ENCODE data around the gene CYB561D1. TPM values are rescaled to one million over a fixed set of nuclear protein-coding genes. Genes with fewer than 3 reads are reported as not detected.
A peak's percentile ranks its signal among the peaks of the same experiment; 100 is the strongest.

Gene CYB561D1
- total RNA-seq, 4 donors from 2014 or later = 10.5 to 37.4 (median 17.3) TPM

DNA sequence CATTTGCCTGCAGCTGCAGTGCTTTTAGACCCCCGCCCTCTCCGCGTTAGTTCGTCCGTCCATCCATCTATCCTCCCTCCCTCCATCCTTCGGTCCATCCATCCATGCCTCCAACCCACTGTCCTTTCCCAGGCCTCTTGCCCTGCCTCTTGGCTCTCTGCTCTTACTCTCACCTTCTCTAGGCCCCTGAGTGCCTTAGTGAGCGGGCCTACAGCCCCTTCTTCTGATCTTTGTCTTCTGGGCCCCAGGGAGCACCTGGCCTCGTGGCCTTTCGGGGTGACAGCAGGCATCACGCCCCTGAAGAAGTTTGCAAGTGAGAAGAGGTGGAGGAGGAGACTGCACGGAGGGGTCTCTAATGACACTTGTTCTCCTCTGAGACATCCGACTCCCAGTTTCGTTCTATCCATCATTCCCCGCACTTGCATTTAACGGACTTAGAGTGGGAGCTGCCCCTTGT is 9.3 kb upstream of the CYB561D1 start:
- in situ Hi-C loops (cut with MboI; ENCODE audit: low pct_ligation_motif_present in 1 of 4, low pct_unique_long_range_greater_than_20kb in 1 of 4, low sequenced_read_pairs in 3 of 4) = no loop called here
- peaks cover 8 to 20% (median 13%) of the 10 kb centered on the region in 4 donors for H3K4me1 ChIP-seq
- H3K27ac ChIP-seq = peak overlapping the region; percentile 88 to 94 (median 92)
- no peaks in the 10 kb centered on the region for H3K27me3 ChIP-seq
- TF ChIP-seq, protein P1, sequence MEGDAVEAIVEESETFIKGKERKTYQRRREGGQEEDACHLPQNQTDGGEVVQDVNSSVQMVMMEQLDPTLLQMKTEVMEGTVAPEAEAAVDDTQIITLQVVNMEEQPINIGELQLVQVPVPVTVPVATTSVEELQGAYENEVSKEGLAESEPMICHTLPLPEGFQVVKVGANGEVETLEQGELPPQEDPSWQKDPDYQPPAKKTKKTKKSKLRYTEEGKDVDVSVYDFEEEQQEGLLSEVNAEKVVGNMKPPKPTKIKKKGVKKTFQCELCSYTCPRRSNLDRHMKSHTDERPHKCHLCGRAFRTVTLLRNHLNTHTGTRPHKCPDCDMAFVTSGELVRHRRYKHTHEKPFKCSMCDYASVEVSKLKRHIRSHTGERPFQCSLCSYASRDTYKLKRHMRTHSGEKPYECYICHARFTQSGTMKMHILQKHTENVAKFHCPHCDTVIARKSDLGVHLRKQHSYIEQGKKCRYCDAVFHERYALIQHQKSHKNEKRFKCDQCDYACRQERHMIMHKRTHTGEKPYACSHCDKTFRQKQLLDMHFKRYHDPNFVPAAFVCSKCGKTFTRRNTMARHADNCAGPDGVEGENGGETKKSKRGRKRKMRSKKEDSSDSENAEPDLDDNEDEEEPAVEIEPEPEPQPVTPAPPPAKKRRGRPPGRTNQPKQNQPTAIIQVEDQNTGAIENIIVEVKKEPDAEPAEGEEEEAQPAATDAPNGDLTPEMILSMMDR (IDR thresholded peaks at IDR 0.05) = no peak
- TF ChIP-seq POLR2AphosphoS5 (IDR thresholded peaks at IDR 0.05) (no peak), POLR2A (IDR thresholded peaks at IDR 0.05) (no peak), EP300 (IDR thresholded peaks at IDR 0.05; ENCODE audit: low read depth) (no peak)
- H3K36me3 ChIP-seq = no peaks in the 10 kb centered on the region
- no peaks in the 10 kb centered on the region for H3K9me3 ChIP-seq
- intact Hi-C loops (cut with DNase I; ENCODE audit: low total_unique reads) = no loop called here
- WGBS, 2 donors (ENCODE audit: low coverage in 1 of 2) = 15 to 28% methylated on average over 4 to 15 of the region's 15 CpGs
- H3K4me3 ChIP-seq = peak overlapping the region; percentile 62 to 80 (median 66)
- DNase-seq = no peak

DNA sequence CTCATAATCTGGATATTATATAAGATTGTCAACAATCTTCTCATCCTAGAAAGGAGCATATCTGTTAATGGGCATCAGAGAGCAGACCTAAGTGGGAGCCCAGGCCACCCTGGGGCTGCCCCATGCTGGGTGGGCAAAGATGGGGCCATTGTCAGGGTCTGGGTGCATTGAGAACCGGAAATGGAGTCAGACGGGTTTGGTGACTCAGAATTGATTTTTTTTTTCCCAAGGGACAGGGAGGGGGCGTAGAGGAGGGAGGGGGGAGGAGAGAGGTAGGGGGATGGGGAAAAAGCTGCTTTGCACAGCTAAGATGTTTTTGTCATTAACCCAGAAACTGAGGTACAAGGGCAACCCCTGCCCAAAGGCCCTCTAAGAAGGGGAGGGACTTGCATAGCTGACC is 8.9 kb upstream of the CYB561D1 start:
- 17 to 33% methylated on average over 1 to 3 of the region's 3 CpGs for WGBS, 2 donors (ENCODE audit: low coverage in 1 of 2)
- intact Hi-C loops (cut with DNase I; ENCODE audit: low total_unique reads) (no loop called here), in situ Hi-C loops (cut with MboI; ENCODE audit: low pct_ligation_motif_present in 1 of 4, low pct_unique_long_range_greater_than_20kb in 1 of 4, low sequenced_read_pairs in 3 of 4) (loop anchor here in 1 of 4 donors (5.0 kb wide), 1 partner anchor 47 kb away; no protein-coding TSS in a partner anchor)

DNA sequence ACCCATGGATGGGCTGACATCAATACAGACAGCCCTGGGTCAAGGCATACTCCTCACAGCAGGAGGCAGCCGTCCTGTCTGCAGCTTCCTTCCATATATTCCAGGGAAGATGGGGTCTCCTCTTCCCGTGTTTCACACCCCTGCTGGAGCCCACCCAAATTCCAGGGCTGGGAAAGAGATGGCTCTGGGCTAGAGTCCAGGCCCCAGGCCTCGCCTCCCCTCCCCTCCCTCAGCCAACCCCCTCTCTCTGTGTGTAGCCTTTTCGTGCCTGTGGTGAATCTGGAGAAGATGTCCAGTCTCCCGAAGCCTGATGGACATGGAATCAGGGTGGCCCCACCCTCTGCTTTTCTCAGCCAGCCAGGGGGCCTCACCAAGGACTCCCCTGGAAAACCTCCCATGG is 6.6 kb upstream of the CYB561D1 start:
- Histone ChIP-seq H3K4me1 (peaks cover 8 to 24% (median 16%) of the 10 kb centered on the region in 4 donors), H3K4me3 (no peak overlapping the region), H3K27ac (no peak overlapping the region), H3K27me3 (no peaks in the 10 kb centered on the region), H3K9me3 (no peaks in the 10 kb centered on the region), H3K36me3 (no peaks in the 10 kb centered on the region)
- in situ Hi-C loops (cut with MboI; ENCODE audit: low pct_ligation_motif_present in 1 of 4, low pct_unique_long_range_greater_than_20kb in 1 of 4, low sequenced_read_pairs in 3 of 4) (loop anchor here in 1 of 4 donors (5.0 kb wide), 1 partner anchor 45 kb away; no protein-coding TSS in a partner anchor), intact Hi-C loops (cut with DNase I; ENCODE audit: low total_unique reads) (no loop called here)
- WGBS, 2 donors (ENCODE audit: low coverage in 1 of 2) = 40 to 62% methylated on average over 1 to 5 of the region's 5 CpGs
- TF ChIP-seq POLR2A (IDR thresholded peaks at IDR 0.05) (no peak), EP300 (IDR thresholded peaks at IDR 0.05; ENCODE audit: low read depth) (no peak)
- DNase-seq = no peak

More for the DNA sequence above, 8.9 kb upstream of the CYB561D1 start:
- no peak for TF ChIP-seq POLR2AphosphoS5 (IDR thresholded peaks at IDR 0.05)
- TF ChIP-seq, protein P1 (IDR thresholded peaks at IDR 0.05) = no peak
- no peak for TF ChIP-seq POLR2A (IDR thresholded peaks at IDR 0.05)
- no peak for TF ChIP-seq EP300 (IDR thresholded peaks at IDR 0.05; ENCODE audit: low read depth)
- H3K4me1 ChIP-seq = peaks cover 8 to 20% (median 13%) of the 10 kb centered on the region in 4 donors
- H3K27ac ChIP-seq = no peak overlapping the region
- no peaks in the 10 kb centered on the region for H3K9me3 ChIP-seq
- DNase-seq = no peak
- no peak overlapping the region for H3K4me3 ChIP-seq
- no peaks in the 10 kb centered on the region for H3K27me3 ChIP-seq
- H3K36me3 ChIP-seq = no peaks in the 10 kb centered on the region

DNA sequence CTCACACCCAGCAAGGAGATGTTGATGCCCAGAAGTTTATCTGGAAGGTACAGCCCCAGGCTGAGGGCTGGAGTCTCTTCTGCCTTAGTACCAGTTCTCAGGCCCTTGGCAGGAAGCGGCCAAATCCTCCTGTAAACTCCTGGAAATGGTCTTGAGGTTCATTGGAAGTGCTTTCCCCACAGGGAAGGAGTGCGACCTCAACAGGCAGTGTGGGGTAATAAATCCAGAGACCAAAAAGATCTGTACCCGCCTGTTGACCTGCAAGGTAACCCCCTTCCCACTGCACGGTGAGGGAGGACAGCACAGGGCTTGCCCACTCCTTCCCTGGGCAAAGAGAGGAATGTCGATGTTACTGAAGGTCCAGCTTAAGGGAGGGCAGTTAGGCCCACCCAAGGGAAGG is 5.7 kb upstream of the CYB561D1 start:
- no peak for DNase-seq
- TF ChIP-seq EP300 (IDR thresholded peaks at IDR 0.05; ENCODE audit: low read depth) = no peak
- H3K9me3 ChIP-seq = no peaks in the 10 kb centered on the region
- H3K4me3 ChIP-seq = no peak overlapping the region
- in situ Hi-C loops (cut with MboI; ENCODE audit: low pct_ligation_motif_present in 1 of 4, low pct_unique_long_range_greater_than_20kb in 1 of 4, low sequenced_read_pairs in 3 of 4) (loop anchor here in 1 of 4 donors (5.0 kb wide), 1 partner anchor 44 kb away; no protein-coding TSS in a partner anchor), intact Hi-C loops (cut with DNase I; ENCODE audit: low total_unique reads) (no loop called here)
- peaks cover 8 to 18% (median 12%) of the 10 kb centered on the region in 4 donors for H3K4me1 ChIP-seq
- H3K36me3 ChIP-seq = no peaks in the 10 kb centered on the region
- WGBS, 2 donors (ENCODE audit: low coverage in 1 of 2) = 77% methylated on average over 5 of the region's 5 CpGs; no CpG with 5 or more reads in 1 of the 2 donors
- no peaks in the 10 kb centered on the region for H3K27me3 ChIP-seq
- H3K27ac ChIP-seq = no peak overlapping the region

DNA sequence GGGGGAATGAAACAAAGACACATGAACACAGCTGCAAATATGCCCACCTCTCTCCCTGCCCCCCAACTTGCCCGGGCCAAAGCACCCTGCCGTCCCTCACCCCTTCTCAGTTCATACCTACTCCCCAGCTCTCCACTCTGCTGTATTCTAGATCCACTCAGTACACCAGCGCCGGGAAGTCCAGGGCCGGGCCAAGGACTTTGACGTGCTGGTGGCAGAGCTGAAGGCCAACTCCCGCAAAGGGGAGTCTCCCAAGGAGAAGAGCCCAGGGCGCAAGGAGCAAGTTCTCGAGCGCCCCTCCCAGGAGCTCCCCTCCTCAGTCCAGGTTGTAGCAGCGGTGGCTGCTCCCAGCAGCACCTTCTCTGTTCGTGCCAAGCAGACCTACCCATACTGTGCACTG is 5.2 kb upstream of the CYB561D1 start:
- TF ChIP-seq, protein P1 (IDR thresholded peaks at IDR 0.05) = no peak
- TF ChIP-seq EP300 (IDR thresholded peaks at IDR 0.05; ENCODE audit: low read depth) (no peak), POLR2AphosphoS5 (IDR thresholded peaks at IDR 0.05) (no peak), POLR2A (IDR thresholded peaks at IDR 0.05) (no peak)
- H3K36me3 ChIP-seq = no peaks in the 10 kb centered on the region
- in situ Hi-C loops (cut with MboI; ENCODE audit: low pct_ligation_motif_present in 1 of 4, low pct_unique_long_range_greater_than_20kb in 1 of 4, low sequenced_read_pairs in 3 of 4) (loop anchor here in 1 of 4 donors (5.0 kb wide), 1 partner anchor 44 kb away; no protein-coding TSS in a partner anchor), intact Hi-C loops (cut with DNase I; ENCODE audit: low total_unique reads) (no loop called here)
- no peaks in the 10 kb centered on the region for H3K9me3 ChIP-seq
- DNase-seq = no peak
- H3K4me1 ChIP-seq = peaks cover 8 to 18% (median 13%) of the 10 kb centered on the region in 4 donors
- H3K27me3 ChIP-seq = no peaks in the 10 kb centered on the region
- WGBS, 2 donors (ENCODE audit: low coverage in 1 of 2) = 93 to 95% methylated on average over 3 to 12 of the region's 12 CpGs
- H3K4me3 ChIP-seq = no peak overlapping the region
- no peak overlapping the region for H3K27ac ChIP-seq
